Measurements from ENCODE around the gene TMEM168.
"Not testable (repeated sequence)": the region's sequence is repeated elsewhere in the genome, so short reads cannot be mapped to it uniquely, and the experiment has no call there.

Gene TMEM168, protein sequence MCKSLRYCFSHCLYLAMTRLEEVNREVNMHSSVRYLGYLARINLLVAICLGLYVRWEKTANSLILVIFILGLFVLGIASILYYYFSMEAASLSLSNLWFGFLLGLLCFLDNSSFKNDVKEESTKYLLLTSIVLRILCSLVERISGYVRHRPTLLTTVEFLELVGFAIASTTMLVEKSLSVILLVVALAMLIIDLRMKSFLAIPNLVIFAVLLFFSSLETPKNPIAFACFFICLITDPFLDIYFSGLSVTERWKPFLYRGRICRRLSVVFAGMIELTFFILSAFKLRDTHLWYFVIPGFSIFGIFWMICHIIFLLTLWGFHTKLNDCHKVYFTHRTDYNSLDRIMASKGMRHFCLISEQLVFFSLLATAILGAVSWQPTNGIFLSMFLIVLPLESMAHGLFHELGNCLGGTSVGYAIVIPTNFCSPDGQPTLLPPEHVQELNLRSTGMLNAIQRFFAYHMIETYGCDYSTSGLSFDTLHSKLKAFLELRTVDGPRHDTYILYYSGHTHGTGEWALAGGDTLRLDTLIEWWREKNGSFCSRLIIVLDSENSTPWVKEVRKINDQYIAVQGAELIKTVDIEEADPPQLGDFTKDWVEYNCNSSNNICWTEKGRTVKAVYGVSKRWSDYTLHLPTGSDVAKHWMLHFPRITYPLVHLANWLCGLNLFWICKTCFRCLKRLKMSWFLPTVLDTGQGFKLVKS

DNA sequence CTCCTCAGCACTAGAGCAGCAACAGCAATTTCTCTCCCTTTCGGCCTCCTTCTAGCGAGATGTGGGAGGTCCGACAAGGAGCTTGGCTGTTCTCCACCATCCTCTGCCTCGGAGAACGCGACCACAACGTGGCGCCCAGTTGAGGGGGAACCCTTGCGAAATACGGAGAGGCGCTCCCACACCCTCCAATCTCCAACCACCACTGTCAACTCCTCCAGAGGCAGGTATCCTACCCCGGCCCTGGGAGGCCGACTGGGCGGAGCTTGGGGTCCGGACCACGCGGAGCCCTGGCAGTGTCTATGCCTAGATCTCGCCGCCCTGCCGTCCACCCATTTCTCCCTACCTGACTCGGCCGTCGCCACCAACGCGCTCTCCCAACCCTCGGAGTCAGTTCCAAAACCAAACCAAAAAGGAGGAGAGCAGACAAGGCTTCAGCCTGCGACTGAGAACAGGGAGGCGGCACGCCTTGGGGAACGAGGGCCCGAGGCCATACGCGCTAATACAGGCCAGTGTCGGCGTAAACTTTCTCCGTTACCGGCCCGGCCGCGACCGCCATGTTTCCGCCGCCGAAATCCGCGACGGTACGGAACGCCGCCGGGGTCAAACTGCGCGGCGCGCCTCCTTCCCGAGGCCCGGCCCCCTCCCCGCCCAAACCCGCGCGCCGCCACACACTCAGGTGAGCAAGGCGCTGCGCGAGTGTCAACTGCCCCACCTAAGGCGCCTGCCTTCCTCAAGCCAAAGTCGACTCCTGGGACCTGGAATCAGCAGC lies at the start of gene TMEM168:
Gene TMEM168, minus strand, starts transcription at position 577 of the 769 bp plus-strand sequence. CDS start 5,568 bp downstream, outside the sequence.
- FAIRE-seq, result peak; percentile 78

DNA sequence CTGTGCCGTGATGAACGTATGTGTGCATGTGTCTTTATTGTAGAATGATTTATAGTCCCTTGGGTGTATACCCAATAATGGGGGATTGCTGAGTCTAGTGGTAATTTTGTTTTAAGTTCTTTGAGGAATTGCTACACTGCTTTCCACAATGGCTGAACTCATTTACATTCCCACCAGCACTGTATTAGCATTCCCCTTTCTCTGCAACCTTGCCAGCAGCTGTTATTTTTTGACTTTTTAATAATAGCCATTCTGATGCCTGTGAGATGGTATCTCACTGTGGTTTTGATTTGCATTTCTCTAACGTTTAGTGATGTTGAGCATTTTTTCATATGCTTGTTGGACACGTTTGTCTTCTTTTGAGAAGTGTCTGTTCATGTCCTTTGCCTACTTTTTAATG lies 45.7 kb upstream of the TMEM168 start:
- DNase-seq (ENCODE audit: extremely low spot score, insufficient read length, low read depth); FAIRE-seq: not testable (repeated sequence)

More for the DNA sequence above, at the start of gene TMEM168:
- peak; percentile 62 for DNase-seq (ENCODE audit: extremely low spot score, insufficient read length, low read depth)

DNA sequence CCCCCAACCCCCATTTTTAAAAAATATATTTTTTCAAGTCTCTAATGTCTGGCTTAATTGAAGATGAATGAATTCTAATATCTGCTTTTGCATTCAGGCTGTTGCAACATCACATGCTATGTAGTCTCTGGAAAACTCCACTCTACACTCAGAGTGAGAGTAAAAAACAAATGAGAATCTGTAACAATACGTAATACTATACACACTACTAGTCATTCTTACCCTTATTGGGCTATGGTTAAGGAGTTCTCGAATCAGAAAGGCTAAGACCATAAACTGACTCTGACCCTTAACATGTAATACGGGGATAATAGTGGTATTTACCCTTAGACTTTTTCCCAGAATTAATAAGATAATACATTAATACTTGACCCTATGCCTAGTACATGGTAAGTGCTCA lies 42.9 kb upstream of the TMEM168 start:
- DNase-seq (ENCODE audit: extremely low spot score, insufficient read length, low read depth) (no peak), FAIRE-seq (no peak)

DNA sequence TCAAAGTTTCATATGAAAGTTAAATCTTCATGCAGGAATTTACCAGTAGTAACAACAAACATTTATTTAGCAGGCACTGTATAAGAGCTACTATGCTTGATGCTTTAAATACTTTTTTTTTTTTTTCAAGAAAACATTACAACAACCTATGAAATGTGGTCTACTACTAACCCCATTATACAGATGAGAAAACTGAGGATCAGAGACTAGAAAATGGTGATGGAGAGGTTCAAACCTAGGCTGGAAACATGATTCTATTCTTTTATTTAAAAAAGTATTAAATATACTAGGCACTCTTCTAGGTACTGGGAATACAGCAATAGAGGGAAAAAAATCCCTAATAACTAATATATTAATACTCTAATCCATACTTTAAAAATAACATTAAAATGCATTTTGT lies 40.6 kb upstream of the TMEM168 start:
- peak; percentile 33 for FAIRE-seq
- DNase-seq (ENCODE audit: extremely low spot score, insufficient read length, low read depth), result no peak

DNA sequence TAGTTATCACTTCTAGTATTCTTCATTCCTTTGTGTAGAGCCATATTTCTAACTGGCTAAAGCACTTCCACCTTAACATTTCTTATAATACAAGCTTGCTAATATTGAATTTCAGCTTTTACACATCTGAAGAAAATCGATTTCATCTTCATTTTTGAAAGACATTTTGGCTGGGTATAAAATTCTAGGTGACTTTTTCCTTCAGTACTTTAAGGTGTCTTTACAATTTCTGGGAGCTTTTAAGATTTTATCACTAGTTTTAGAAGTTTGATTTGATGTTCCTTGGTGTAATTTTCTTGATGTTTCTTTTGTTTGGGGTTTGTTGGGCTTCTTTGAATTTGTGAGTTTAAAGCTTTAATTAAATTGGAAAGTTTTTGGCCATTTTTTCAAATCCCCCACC lies 38.5 kb upstream of the TMEM168 start:
- DNase-seq (ENCODE audit: extremely low spot score, insufficient read length, low read depth) (no peak), FAIRE-seq (no peak)

DNA sequence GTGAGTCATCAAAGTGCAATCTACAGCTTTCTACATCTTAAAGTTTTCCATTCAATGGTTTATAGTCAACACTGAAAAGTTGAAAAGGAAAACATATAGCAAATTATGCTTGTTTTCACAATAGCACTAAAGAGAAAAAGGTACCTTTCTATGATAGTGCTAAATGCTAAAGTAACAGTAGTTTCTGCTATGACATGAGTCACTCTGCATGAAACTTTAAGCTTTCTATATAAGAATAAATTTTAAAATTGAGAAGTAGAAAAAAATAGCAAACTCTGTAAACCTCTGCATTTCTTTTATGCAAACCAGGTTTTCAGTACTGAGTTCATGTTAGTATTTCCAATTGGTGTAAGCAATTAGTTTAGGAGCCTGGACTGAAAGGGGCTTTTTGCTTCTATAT lies 31.2 kb upstream of the TMEM168 start:
- DNase-seq (ENCODE audit: extremely low spot score, insufficient read length, low read depth), result no peak
- FAIRE-seq, result no peak

DNA sequence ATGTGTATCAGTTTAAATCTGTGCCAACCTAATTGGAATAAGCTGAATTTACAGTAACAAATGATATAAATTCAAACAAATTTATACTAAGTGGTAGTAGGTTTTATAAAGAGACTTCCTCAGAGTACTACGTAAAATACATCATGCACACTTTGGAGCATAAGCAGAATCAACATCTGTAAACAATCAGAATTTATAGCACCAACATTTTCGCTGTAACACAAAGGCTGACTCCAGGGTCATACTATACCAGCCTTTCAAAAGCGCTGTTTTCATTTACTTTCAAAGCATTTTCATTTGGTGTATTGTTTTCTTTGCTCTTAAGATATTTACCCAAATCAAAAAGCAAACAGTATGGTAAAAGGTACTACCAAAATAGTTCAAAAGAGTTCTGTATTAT lies 29.3 kb upstream of the TMEM168 start:
- FAIRE-seq, result no peak
- no peak for DNase-seq (ENCODE audit: extremely low spot score, insufficient read length, low read depth)

DNA sequence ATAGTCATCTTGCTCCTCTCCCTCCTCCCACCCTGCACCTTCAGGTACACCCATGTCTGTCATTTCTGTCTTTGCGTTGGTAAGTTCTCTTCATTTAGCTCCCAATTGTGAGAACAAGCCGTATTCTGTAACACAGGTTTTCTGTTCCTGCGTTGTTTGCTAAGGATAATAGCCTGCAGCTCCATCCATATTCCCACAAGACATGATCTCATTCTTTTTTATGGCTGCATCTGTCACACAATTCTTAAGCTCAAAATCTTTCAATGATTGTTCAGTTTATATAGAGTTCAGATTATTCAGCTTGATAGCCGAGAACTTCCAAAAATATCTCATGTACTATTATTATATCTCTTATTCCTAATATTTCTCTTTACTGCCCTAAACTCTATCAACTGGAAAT lies 16.0 kb upstream of the TMEM168 start:
- FAIRE-seq, result no peak

DNA sequence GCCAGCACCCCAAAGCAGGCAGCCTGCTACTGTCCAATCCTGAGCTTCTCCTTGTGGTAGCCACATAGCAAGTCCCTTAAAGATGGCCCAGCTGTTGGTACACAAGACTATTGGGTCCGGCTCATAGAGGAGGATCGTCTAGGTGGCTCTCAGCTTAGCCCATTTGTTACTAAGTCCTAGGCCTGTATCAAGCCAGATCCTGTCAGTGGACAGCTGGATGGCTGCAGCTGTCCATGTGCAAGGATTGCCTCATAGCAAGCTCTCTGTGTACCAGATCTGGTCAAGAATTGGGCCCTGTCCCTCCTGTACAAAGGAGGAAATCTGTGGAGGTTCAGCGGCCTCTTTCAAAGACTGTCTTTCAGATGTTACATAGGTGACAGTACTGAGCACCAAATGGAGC lies 12.2 kb upstream of the TMEM168 start:
- no peak for FAIRE-seq
- no peak for DNase-seq (ENCODE audit: extremely low spot score, insufficient read length, low read depth)

More for the DNA sequence above, 16.0 kb upstream of the TMEM168 start:
- DNase-seq (ENCODE audit: extremely low spot score, insufficient read length, low read depth), result no peak

DNA sequence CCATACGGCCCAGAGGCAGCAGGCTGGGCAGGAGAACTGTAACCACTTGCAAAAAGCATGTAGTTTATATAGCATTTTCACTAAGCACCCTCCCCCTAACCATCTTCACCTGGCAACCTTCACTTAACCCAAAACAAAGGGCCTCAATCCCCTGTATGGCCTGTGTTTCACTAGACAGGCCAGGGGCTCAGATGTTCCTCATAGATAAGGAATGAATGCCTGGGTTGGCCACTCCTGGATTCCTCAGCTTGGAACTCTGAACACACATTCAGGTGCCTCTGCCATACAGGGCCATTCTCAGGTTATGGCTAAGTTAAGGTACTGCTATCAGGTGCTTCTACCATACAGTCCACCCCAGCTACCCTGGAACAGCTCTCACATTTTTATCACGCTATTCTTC lies 10.3 kb upstream of the TMEM168 start:
- FAIRE-seq, result no peak
- DNase-seq (ENCODE audit: extremely low spot score, insufficient read length, low read depth), result no peak

DNA sequence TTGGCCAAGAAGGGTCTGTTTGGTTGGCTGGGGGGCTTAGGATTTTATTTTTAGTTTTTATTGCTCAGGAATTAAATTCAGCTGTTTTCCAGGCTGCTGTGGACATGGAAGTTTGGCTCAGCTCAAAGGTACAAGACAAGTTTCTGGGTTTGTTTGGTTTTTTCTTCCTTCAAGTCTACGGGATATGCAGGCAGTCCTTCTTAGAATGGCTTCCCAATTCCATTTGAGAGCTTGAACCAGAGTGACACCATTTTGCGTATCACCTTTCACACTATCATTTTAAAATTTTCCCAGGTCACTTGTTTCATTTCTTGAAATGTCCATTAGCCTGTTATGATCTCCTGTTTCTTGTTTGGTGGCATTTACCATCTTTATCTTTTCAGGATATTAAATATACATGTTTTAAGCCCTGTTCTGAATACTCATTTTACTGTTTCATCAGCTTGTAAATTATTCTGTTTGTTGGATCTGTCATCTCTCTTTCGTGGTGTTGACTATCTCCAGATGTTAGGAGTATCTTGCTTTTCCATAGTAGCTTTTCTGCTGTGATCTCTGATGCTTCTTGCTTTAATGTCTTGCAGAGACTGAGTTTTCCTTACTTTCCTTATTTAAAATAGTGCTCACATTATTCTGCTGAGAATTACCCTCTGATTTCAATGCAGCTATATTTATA lies 9.4 kb upstream of the TMEM168 start:
- FAIRE-seq (no peak), DNase-seq (ENCODE audit: extremely low spot score, insufficient read length, low read depth) (no peak)

DNA sequence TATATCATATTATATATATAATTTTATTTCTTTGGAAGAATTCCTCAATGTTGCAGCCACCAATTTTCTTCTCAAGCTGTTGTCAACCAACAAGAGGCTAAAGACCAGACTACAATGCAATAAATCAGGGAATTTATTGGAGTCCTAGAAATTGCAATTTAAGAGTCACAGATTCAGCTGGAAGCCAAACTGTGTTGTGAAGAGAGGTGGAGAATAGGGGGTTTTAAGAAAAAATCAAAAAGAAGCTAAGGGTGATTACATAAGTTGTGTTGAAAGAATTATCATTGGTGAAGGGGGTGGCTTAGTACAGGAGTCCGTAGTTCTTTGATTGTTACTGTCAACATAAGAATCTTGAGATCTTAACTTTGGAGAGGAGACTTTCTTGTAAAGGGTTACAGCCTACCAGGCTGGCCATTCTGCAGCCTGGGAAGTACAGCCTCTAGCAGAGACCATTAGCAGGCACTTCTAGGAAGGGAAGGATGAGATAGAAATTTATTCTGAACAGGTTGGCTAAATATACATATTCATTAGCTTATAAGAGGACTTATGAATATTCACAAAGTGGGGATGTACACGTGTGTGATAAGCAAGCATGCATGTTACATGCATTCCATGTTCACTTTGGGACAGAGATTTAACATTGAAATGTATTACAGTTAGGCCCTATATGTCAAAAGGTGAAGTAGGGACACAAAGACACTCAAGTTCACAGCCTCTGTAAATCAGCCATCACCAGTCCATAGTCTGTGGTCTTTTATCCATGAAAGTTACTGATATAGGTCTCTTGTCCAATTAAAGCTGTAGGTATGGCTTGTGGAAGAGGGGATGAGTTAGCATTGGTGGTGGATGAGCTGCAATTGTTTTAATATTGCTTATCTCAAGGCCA lies 8.3 kb upstream of the TMEM168 start:
- FAIRE-seq (no peak), DNase-seq (ENCODE audit: extremely low spot score, insufficient read length, low read depth) (no peak)

DNA sequence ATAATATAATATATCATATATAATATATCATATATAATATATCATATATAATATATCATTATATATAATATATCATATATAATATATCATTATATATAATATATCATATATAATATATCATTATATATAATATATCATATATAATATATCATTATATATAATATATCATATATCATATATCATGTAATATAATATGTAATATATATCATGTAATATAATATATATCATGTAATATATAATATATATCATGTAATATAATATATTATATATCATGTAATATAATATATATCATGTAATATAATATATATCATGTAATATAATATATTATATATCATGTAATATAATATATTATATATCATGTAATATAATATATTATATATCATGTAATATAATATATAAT lies 6.4 kb upstream of the TMEM168 start:
- not testable (repeated sequence) for DNase-seq (ENCODE audit: extremely low spot score, insufficient read length, low read depth); FAIRE-seq

DNA sequence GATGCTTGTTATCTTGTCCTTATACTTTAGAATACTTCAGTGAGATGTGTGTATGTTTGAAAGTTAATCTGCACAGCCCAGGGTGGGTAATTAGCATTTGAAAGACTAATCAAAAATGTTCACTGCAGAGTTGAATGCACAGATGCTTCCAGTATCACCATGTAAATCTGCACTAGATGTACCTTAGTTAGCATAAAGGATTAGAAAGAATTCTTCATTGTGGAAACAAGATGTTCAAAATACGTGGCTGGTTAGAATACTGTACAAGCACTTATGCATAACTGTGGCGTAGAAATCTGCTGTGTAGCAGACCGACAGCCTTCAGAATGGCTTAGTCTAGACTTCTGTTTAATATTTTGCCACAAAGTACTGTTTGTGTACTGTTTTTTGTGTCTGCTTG lies 2.2 kb upstream of the TMEM168 start:
- FAIRE-seq, result no peak
- no peak for DNase-seq (ENCODE audit: extremely low spot score, insufficient read length, low read depth)

DNA sequence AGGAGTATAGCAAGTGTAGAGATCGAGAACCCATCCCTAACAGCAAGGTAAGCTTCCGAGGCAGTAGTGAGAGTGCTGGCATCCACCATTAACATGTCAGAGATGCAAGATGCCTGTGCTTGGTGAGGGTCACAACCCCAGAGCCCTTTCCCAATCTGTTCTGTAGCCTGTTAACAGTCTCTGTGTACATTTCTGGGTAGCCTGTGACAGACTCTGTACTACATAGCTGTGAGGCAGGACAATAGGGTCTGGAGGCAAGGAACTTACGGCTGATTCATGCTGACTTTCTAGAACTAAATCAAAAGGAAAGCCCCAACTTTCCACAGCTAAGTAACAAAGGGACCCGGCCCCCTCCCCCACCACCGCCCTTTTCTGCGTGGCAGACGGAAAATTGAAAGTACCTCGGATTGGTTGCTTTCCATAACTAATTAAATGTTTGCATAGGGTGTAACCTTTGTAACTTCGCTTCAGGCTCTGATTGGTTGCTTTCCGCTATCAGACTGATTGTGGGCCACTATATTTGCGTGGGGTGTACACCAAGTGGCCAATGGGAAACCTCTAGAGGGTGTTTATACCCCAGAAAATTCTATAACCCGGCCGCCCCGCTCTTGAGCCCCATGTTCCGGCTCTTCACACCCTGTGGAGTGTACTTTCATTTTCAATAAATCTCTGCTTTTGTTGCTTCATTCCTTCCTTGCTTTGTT lies 1.4 kb upstream of the TMEM168 start:
- DNase-seq (ENCODE audit: extremely low spot score, insufficient read length, low read depth) (no peak), FAIRE-seq (no peak)

DNA sequence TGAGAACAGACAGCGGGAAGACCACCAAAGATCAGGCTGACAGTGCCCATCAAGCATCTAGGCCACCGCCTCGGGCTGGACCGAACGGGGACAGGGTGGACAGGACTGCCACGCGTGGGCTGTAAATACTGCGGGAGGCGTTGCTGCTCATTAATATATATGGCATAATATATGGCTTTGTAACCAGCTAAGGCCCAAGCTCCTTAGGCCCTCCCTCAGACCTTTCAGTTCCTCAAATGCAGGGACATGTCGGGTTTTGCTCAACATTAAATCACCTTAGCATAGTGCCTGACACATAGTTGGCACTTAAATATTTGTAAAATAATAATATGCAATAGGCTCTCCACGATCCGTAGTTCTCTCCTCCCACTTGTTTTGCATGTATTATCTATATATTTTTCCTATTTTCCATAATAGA lies 402 bp upstream of the TMEM168 start:
- DNase-seq (ENCODE audit: extremely low spot score, insufficient read length, low read depth) (peak; percentile 12), FAIRE-seq (peak; percentile 48)

DNA sequence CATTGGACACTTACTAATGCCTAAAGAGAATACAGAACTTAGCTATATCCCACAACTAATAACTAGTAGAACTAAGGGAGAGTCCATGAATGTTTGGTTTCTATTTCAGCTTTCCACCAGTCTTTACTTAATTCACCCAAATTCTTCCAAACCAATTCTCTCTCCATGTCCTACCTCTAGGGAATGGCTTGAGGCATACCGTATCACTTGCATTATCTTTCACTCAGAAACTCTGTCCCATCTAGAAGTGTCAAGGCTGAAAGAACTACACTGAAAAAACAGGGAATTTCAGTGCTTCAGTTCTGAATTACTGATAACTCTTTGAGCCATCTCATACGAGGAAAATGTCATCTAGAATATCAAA lies 758 bp downstream of the TMEM168 start:
- no peak for FAIRE-seq

DNA sequence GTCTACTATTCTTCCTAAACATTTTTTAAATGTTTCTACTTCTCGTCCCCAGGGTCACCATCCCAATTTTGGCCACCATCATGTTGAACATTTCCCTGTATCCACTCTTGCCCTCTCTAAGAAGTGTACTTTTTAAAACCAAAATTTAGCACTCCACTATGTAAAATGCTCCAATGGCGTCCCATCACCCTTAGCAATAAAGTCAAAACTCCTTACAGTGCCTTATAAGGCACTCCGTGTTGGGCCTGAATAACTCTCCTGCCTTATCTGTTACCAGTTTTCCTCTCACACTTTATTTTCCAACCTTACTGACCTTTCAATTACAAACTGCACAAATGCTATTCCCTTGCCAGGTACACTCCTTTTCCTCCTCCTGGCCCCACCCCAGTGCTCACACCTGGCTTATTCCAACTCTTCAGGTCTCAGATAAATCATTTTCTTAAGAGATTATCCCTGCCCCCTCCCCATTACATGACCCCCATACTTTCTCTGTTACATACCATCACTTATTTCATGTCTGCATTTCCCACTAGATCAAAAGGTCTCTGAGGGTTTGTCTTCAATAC lies 1.3 kb downstream of the TMEM168 start:
- DNase-seq (ENCODE audit: extremely low spot score, insufficient read length, low read depth) (no peak), FAIRE-seq (no peak)

More for the DNA sequence above, 758 bp downstream of the TMEM168 start:
- no peak for DNase-seq (ENCODE audit: extremely low spot score, insufficient read length, low read depth)
